ENCODE results near the gene SSPN. TPM values are rescaled to one million over a fixed set of nuclear protein-coding genes. Genes with fewer than 3 reads are reported as not detected.

The SSPN gene
- total RNA-seq, 1 donor from 2014 or later, result 0.84 TPM

GRCh38 chr12:26242683-26243082 is 47.3 kb downstream of the SSPN start:
- Histone ChIP-seq H3K4me2 (no peak overlapping the region), H2AFZ (replicated peaks) (no peak overlapping the region), H3K36me3 (no peaks in the 10 kb centered on the region), H3K27me3 (no peaks in the 10 kb centered on the region), H3K27ac (no peak overlapping the region), H3K79me2 (ENCODE audit: low read depth) (no peaks in the 10 kb centered on the region), H3K9me3 (ENCODE audit: low read depth) (no peaks in the 10 kb centered on the region), H4K20me1 (ENCODE audit: low read depth) (no peaks in the 10 kb centered on the region), H3F3A (ENCODE audit: low read depth) (no peaks in the 10 kb centered on the region), H3K4me3 (no peak overlapping the region), H3K4me1 (peaks cover 5% of the 10 kb centered on the region), H3K9ac (no peak overlapping the region)
- no peaks in the 10 kb centered on the region for H3K27me3 Mint-ChIP-seq (ENCODE audit: insufficient read depth, low read depth)
- H3K4me1 Mint-ChIP-seq, result peaks cover 5% of the 10 kb centered on the region
- TF ChIP-seq EZH2phosphoT487 (IDR thresholded peaks at IDR 0.05) (no peak), CTCF (IDR thresholded peaks at IDR 0.05) (no peak), EZH2 (IDR thresholded peaks at IDR 0.05) (no peak)
- H3K9me3 Mint-ChIP-seq, result no peaks in the 10 kb centered on the region
- DNase-seq (ENCODE audit: low spot score), result no peak
- H3K4me3 Mint-ChIP-seq, result no peak overlapping the region
- H3K36me3 Mint-ChIP-seq, result no peaks in the 10 kb centered on the region
- no peak overlapping the region for H3K27ac Mint-ChIP-seq

GRCh38 chr12:26244503-26244902 is 49.1 kb downstream of the SSPN start:
- Histone ChIP-seq H3K9me3 (ENCODE audit: low read depth) (peaks cover under 1% of the 10 kb centered on the region), H3K4me3 (no peak overlapping the region), H3K36me3 (no peaks in the 10 kb centered on the region), H3K4me2 (no peak overlapping the region), H4K20me1 (ENCODE audit: low read depth) (no peaks in the 10 kb centered on the region), H3K27me3 (no peaks in the 10 kb centered on the region), H3K79me2 (ENCODE audit: low read depth) (no peaks in the 10 kb centered on the region), H2AFZ (replicated peaks) (no peak overlapping the region), H3K4me1 (peaks cover 2% of the 10 kb centered on the region), H3K9ac (no peak overlapping the region), H3F3A (ENCODE audit: low read depth) (no peaks in the 10 kb centered on the region), H3K27ac (no peak overlapping the region)
- H3K27me3 Mint-ChIP-seq (ENCODE audit: insufficient read depth, low read depth), result no peaks in the 10 kb centered on the region
- TF ChIP-seq EZH2 (IDR thresholded peaks at IDR 0.05) (no peak), EZH2phosphoT487 (IDR thresholded peaks at IDR 0.05) (no peak), CTCF (IDR thresholded peaks at IDR 0.05) (no peak)
- H3K27ac Mint-ChIP-seq, result no peak overlapping the region
- peaks cover 2% of the 10 kb centered on the region for H3K36me3 Mint-ChIP-seq
- peaks cover 2% of the 10 kb centered on the region for H3K4me1 Mint-ChIP-seq
- H3K9me3 Mint-ChIP-seq, result peaks cover 4% of the 10 kb centered on the region
- DNase-seq (ENCODE audit: low spot score), result no peak
- no peak overlapping the region for H3K4me3 Mint-ChIP-seq

- Histone ChIP-seq H3F3A (ENCODE audit: low read depth) (no peaks in the 10 kb centered on the region), H3K36me3 (no peaks in the 10 kb centered on the region), H3K4me1 (no peaks in the 10 kb centered on the region), H2AFZ (replicated peaks) (no peak overlapping the region), H3K4me2 (no peak overlapping the region), H3K27me3 (no peaks in the 10 kb centered on the region), H3K4me3 (no peak overlapping the region), H3K79me2 (ENCODE audit: low read depth) (no peaks in the 10 kb centered on the region), H4K20me1 (ENCODE audit: low read depth) (no peaks in the 10 kb centered on the region), H3K9me3 (ENCODE audit: low read depth) (peaks cover 2% of the 10 kb centered on the region), H3K9ac (no peak overlapping the region), H3K27ac (no peak overlapping the region)
- peaks cover 2% of the 10 kb centered on the region for H3K36me3 Mint-ChIP-seq
- peaks cover 5% of the 10 kb centered on the region for H3K9me3 Mint-ChIP-seq
- H3K4me1 Mint-ChIP-seq, result no peaks in the 10 kb centered on the region
- DNase-seq (ENCODE audit: low spot score), result no peak
- H3K27ac Mint-ChIP-seq, result no peak overlapping the region
- no peaks in the 10 kb centered on the region for H3K27me3 Mint-ChIP-seq (ENCODE audit: insufficient read depth, low read depth)
- H3K4me3 Mint-ChIP-seq, result no peak overlapping the region
- TF ChIP-seq CTCF (IDR thresholded peaks at IDR 0.05) (no peak), EZH2 (IDR thresholded peaks at IDR 0.05) (no peak), EZH2phosphoT487 (IDR thresholded peaks at IDR 0.05) (no peak)
Observed at GRCh38 chr12:26245175-26245942, 50.0 kb downstream of the SSPN start.
